Neural cell (in vitro differentiated cells): ENCODE data around the gene ID4. TPM values are rescaled to one million over a fixed set of nuclear protein-coding genes. Genes with fewer than 3 reads are reported as not detected.

Experiments
- H2AFZ ChIP-seq: fragments of 200-600, 300-800 bp; sonication (generic), shearing (Covaris generic); 2 replicates; pipeline ENCODE4 v1.6.0; 2014; ENCODE audit warnings: low read depth, mild to moderate bottlenecking, antibody characterized with exemption, low read length, moderate library complexity
- H3F3A ChIP-seq: fragments of 200-600 bp; shearing (Covaris generic); 2 replicates; pipeline ENCODE4 v1.6.1; 2016; ENCODE audit warnings: mild to moderate bottlenecking, moderate library complexity, mixed read lengths, antibody characterized with exemption, low read length; ENCODE audit not compliant: insufficient read depth, poor library complexity, severe bottlenecking
- H3K27ac ChIP-seq: fragments of 200-600, 300-800 bp; sonication (generic), shearing (Covaris generic); 2 replicates; pipeline ENCODE4 v1.5.1; 2014; ENCODE audit warnings: mild to moderate bottlenecking, low read length, moderate library complexity
- H3K27me3 ChIP-seq: fragments of 300-800, 200-600 bp; sonication (generic), shearing (Covaris generic); 2 replicates; pipeline ENCODE4 v1.6.0; 2014; ENCODE audit warnings: mild to moderate bottlenecking, low read depth, low read length, moderate library complexity; ENCODE audit not compliant: insufficient read depth
- H3K36me3 ChIP-seq: fragments of 300-800, 200-600 bp; sonication (generic), shearing (Covaris generic); 2 replicates; pipeline ENCODE4 v1.5.1; 2014; ENCODE audit warnings: mild to moderate bottlenecking, antibody characterized with exemption, low read length, moderate library complexity; ENCODE audit not compliant: insufficient read depth
- H3K4me2 ChIP-seq: fragments of 300-800, 200-600 bp; sonication (generic), shearing (Covaris generic); 2 replicates; pipeline ENCODE4 v1.6.0; 2014; ENCODE audit warnings: mild to moderate bottlenecking, low read length
- H3K4me3 ChIP-seq: fragments of 300-800, 200-600 bp; sonication (generic), shearing (Covaris generic); 2 replicates; pipeline ENCODE4 v1.5.1; 2014; ENCODE audit warnings: mild to moderate bottlenecking, low read length, moderate library complexity
- H3K79me2 ChIP-seq: fragments of 200-600 bp; shearing (Covaris generic); replicated peaks from 2 replicates; pipeline ENCODE4 v1.6.0; 2014; ENCODE audit warnings: mild to moderate bottlenecking, low read length, moderate library complexity; ENCODE audit not compliant: insufficient read depth
- H3K9ac ChIP-seq: fragments of 300-800, 200-600 bp; sonication (generic), shearing (Covaris generic); 2 replicates; pipeline ENCODE4 v1.6.1; 2016; ENCODE audit warnings: mild to moderate bottlenecking, low read length, mixed read lengths
- H3K9me2 ChIP-seq: fragments of 200-600 bp; shearing (Covaris generic); 2 replicates; pipeline ENCODE4 v1.6.1; 2016; ENCODE audit warnings: mild to moderate bottlenecking, low read length, mixed read lengths; ENCODE audit not compliant: insufficient read depth
- H3K9me3 ChIP-seq: fragments of 200-600, 300-800 bp; sonication (generic), shearing (Covaris generic); 2 replicates; pipeline ENCODE4 v1.6.1; 2016; ENCODE audit warnings: mild to moderate bottlenecking, mixed run types, low read length, moderate library complexity, mixed read lengths
- H4K20me1 ChIP-seq: fragments of 200-600 bp; shearing (Covaris generic); 2 replicates; pipeline ENCODE4 v1.6.1; 2016; ENCODE audit warnings: mild to moderate bottlenecking, mixed run types; ENCODE audit not compliant: insufficient read depth
- EP300 ChIP-seq: fragments of 450-650 bp; conservative IDR thresholded peaks from 2 replicates; pipeline ENCODE4 v1.6.1; 2014; ENCODE audit warnings: antibody characterized with exemption, mild to moderate bottlenecking, moderate library complexity; ENCODE audit not compliant: poor library complexity, severe bottlenecking
- EZH2 ChIP-seq: fragments of 200-600, 300-800 bp; shearing (Covaris generic), sonication (generic); IDR thresholded peaks from 2 replicates; pipeline ENCODE4 v1.6.1; 2014; ENCODE audit warnings: antibody characterized with exemption, low read length, borderline replicate concordance, mild to moderate bottlenecking; ENCODE audit not compliant: insufficient read depth, poor library complexity, severe bottlenecking
- MXI1 ChIP-seq: fragments of 450-650 bp; conservative IDR thresholded peaks from 2 replicates; pipeline ENCODE4 v1.6.1; 2014; ENCODE audit warnings: antibody characterized with exemption, mild to moderate bottlenecking; ENCODE audit not compliant: poor library complexity, severe bottlenecking
- POLR2AphosphoS5 ChIP-seq: IDR thresholded peaks from 2 replicates; pipeline ENCODE4 v1.6.1; 2012
- RAD21 ChIP-seq: fragments of 450-650 bp; conservative IDR thresholded peaks from 2 replicates; pipeline ENCODE4 v1.6.1; 2014; ENCODE audit warnings: antibody characterized with exemption, mild to moderate bottlenecking, moderate library complexity
- SMC3 ChIP-seq: fragments of 450-650 bp; conservative IDR thresholded peaks from 2 replicates; pipeline ENCODE4 v1.6.1; 2014; ENCODE audit warnings: antibody characterized with exemption, mild to moderate bottlenecking, moderate library complexity; ENCODE audit not compliant: poor library complexity
- TAF1 ChIP-seq: IDR thresholded peaks from 2 replicates; pipeline ENCODE4 v1.6.1; 2012; ENCODE audit warnings: low read depth
- polyA plus RNA-seq: library from polyadenylated mRNA; depleted of rRNA; stranded (reverse); fragments of >200 nt; gene quantifications from 2 replicates; pipeline ENCODE4 v1.2.3, GENCODE V29; 2014
- TF ChIP-seq, protein P1 (sequence below): fragments of 450-650 bp; IDR thresholded peaks from 2 replicates; pipeline ENCODE4 v1.5.1; 2014; ENCODE audit warnings: antibody characterized with exemption, mild to moderate bottlenecking, moderate library complexity; ENCODE audit not compliant: poor library complexity, severe bottlenecking
- TF ChIP-seq, protein P2 (sequence below): IDR thresholded peaks from 2 replicates; pipeline ENCODE4 v1.6.1; 2012; ENCODE audit warnings: borderline replicate concordance

ID4 gene
- polyA plus RNA-seq, 1 donor from 2014 or later = 506 TPM

DNA sequence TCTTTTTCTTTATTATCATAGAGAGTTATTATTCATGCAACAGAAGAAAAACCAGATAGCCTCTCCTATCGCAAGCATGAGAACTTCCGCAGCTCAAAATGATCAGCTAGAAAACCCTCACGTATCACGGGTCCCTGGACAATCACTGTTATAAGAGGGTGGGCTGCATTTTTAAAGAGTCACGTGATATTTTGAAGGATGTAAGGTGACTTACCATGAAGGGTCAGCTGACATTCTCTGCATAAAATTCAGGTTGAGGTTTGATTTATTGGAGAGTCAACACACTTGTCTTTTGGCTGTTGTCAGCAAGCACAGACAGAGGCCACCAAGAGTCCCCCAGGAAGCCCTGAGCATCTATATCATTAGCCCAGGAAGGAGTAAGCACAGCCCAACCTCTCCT lies 39.5 kb downstream of the ID4 start:
- H3K27ac ChIP-seq = no peak overlapping the region

DNA sequence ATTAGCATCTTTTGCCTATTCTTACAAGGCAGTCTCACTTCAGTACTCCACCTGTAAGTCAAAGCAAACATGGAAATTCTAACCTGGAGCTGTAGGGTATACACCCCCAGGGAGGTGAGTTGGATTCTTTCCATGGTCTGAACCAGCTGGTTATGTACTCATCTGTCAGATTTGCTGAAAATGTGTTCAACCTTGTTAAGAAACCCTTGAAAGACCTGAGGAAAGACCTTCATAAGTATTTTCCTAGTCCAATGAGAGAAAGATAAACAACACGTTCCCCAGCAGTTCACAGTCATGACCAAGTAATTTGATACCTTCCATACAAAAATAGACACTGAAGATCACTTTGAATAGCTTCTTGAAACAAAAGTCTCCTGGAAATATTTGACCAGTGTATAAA lies 42.5 kb downstream of the ID4 start:
- H3K9me3 ChIP-seq = no peaks in the 10 kb centered on the region
- no peak overlapping the region for H3K9ac ChIP-seq
- no peaks in the 10 kb centered on the region for H3K79me2 ChIP-seq
- H3F3A ChIP-seq = no peaks in the 10 kb centered on the region
- no peak overlapping the region for H2AFZ ChIP-seq
- no peak overlapping the region for H3K4me2 ChIP-seq
- H3K27me3 ChIP-seq = no peaks in the 10 kb centered on the region
- H3K36me3 ChIP-seq = no peaks in the 10 kb centered on the region
- TF ChIP-seq POLR2AphosphoS5 = no peak
- TF ChIP-seq RAD21 = no peak
- no peak for TF ChIP-seq SMC3
- TF ChIP-seq TAF1 = no peak
- TF ChIP-seq EP300 = no peak
- no peak for TF ChIP-seq EZH2
- TF ChIP-seq, protein P1, sequence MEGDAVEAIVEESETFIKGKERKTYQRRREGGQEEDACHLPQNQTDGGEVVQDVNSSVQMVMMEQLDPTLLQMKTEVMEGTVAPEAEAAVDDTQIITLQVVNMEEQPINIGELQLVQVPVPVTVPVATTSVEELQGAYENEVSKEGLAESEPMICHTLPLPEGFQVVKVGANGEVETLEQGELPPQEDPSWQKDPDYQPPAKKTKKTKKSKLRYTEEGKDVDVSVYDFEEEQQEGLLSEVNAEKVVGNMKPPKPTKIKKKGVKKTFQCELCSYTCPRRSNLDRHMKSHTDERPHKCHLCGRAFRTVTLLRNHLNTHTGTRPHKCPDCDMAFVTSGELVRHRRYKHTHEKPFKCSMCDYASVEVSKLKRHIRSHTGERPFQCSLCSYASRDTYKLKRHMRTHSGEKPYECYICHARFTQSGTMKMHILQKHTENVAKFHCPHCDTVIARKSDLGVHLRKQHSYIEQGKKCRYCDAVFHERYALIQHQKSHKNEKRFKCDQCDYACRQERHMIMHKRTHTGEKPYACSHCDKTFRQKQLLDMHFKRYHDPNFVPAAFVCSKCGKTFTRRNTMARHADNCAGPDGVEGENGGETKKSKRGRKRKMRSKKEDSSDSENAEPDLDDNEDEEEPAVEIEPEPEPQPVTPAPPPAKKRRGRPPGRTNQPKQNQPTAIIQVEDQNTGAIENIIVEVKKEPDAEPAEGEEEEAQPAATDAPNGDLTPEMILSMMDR = no peak
- TF ChIP-seq, protein P2, sequence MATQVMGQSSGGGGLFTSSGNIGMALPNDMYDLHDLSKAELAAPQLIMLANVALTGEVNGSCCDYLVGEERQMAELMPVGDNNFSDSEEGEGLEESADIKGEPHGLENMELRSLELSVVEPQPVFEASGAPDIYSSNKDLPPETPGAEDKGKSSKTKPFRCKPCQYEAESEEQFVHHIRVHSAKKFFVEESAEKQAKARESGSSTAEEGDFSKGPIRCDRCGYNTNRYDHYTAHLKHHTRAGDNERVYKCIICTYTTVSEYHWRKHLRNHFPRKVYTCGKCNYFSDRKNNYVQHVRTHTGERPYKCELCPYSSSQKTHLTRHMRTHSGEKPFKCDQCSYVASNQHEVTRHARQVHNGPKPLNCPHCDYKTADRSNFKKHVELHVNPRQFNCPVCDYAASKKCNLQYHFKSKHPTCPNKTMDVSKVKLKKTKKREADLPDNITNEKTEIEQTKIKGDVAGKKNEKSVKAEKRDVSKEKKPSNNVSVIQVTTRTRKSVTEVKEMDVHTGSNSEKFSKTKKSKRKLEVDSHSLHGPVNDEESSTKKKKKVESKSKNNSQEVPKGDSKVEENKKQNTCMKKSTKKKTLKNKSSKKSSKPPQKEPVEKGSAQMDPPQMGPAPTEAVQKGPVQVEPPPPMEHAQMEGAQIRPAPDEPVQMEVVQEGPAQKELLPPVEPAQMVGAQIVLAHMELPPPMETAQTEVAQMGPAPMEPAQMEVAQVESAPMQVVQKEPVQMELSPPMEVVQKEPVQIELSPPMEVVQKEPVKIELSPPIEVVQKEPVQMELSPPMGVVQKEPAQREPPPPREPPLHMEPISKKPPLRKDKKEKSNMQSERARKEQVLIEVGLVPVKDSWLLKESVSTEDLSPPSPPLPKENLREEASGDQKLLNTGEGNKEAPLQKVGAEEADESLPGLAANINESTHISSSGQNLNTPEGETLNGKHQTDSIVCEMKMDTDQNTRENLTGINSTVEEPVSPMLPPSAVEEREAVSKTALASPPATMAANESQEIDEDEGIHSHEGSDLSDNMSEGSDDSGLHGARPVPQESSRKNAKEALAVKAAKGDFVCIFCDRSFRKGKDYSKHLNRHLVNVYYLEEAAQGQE = no peak
- TF ChIP-seq MXI1 = no peak
- H3K27ac ChIP-seq = no peak overlapping the region
- no peak overlapping the region for H3K4me3 ChIP-seq
- H4K20me1 ChIP-seq = no peaks in the 10 kb centered on the region
- no peaks in the 10 kb centered on the region for H3K9me2 ChIP-seq

More for the DNA sequence above, 39.5 kb downstream of the ID4 start:
- TF ChIP-seq POLR2AphosphoS5 (no peak), TAF1 (no peak), SMC3 (no peak), EZH2 (no peak), MXI1 (no peak), EP300 (no peak), RAD21 (no peak)
- TF ChIP-seq, protein P1 = no peak
- TF ChIP-seq, protein P2 = no peak
- Histone ChIP-seq H3K4me2 (no peak overlapping the region), H3K9ac (no peak overlapping the region), H3K36me3 (no peaks in the 10 kb centered on the region), H4K20me1 (no peaks in the 10 kb centered on the region), H2AFZ (no peak overlapping the region), H3K27me3 (no peaks in the 10 kb centered on the region), H3F3A (no peaks in the 10 kb centered on the region), H3K79me2 (no peaks in the 10 kb centered on the region), H3K4me3 (no peak overlapping the region), H3K9me3 (no peaks in the 10 kb centered on the region), H3K9me2 (no peaks in the 10 kb centered on the region)
